Cerebellar nuclear complex (tissue), 1 donor: ENCODE data around the gene TMEM92.

Experiments used
- DNase-seq, 2 experiments: peaks; one replicate each; lab custom pipeline; 2025; lab: John Stamatoyannopoulos, UW

Gene TMEM92

DNA sequence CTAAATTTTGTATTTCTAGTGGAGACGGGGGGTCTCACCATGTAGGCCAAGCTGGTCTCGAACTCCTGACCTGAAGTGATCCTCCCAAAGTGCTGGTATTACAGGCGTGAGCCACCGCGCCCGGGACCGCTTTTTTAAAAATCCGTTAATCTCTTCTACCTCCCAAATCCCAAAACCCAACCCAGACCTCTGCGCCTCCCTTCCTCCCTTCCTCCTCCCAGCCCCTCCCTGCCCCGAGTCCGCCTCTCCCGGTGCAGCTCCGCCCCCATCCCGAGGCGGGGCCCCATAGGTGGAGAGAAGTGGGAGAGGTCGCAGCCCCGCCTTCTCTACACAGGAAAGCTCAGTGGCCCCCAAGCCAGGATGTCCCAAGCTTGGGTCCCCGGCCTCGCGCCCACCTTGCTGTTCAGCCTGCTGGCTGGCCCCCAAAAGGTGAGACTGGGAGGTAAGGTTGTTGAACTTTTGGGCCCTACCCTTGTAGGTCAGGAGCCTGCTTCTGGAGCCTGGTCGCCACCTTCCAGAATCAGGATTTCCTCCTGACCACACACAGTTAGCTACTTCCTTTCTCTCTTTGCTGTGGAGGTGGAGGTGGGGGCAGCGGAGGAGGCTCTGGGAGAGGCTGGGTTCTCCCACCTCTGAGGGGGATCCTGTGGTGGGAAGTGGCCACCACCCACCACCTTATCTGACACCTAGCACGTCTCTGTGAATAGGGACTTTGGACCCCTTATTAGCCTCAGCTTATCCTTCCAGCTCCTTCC, at the start of gene TMEM92:
TSS of gene TMEM92 (plus strand) at position 325 of the 755 bp plus-strand sequence. CDS start at position 361, 36 bp downstream.
- DNase-seq = no peak

DNA sequence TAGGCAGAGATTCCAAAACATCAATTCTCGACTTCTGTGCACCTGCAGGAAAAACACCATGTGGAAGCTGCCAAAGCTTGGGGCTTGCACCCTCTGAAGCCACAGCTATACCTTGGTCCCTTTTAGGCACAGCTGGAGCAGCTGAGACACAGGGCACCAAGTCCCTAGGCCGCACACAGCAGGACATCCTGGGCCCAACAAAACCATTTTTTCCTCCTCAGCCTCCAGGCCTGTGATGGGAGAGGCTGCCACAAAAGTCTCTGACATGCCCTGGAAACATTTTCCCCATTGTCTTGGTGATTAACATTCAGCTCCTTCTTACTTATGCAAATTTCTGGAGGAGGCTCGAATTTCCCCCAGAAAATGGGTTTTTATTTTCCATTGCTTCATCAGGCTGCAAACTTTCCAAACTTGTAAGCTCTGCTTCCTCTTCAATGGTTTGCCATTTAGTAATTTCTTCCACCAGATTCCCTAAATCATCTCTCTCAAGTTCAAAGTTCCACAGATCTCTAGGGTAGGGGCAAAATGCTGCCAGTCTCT, 48.5 kb upstream of the TMEM92 start:
- no peak for DNase-seq

DNA sequence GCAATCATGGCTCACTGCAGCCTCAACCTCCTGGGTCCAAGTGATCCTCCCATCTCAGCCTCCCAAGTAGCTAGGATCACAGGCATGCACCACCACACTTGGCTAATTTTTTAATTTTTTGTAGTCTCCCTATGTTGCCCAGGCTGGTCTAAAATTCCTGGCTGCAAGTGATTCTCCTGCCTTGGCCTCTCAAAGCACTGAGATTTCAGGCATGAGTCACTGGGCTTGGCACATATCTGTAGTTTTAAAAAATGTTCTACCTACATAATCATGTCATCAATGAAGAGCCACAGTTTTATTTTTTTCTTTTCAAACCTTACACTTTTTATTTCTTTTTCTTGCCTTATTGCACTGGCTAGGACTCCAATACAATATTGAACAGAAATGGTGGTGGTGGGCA, 39.7 kb upstream of the TMEM92 start:
- no peak for DNase-seq

DNA sequence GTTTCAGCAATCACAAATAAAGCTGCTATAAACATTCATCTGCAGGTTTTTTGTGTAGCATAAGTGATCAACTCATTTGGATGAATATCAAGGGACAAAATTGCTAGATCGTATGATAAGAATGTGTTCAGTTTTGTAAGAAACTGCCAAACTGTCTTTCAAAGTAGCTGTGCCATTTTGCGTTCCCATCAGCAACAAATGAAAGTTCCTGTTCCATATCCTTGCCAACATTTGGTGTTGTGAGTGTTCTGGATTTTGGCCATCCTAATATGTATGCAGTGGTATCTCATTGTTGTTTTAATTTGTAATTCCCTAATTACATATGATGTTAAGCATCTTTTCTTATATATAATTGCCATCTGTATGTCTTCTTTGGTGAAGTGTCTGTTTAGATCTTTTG, 36.4 kb upstream of the TMEM92 start:
- DNase-seq = no peak

DNA sequence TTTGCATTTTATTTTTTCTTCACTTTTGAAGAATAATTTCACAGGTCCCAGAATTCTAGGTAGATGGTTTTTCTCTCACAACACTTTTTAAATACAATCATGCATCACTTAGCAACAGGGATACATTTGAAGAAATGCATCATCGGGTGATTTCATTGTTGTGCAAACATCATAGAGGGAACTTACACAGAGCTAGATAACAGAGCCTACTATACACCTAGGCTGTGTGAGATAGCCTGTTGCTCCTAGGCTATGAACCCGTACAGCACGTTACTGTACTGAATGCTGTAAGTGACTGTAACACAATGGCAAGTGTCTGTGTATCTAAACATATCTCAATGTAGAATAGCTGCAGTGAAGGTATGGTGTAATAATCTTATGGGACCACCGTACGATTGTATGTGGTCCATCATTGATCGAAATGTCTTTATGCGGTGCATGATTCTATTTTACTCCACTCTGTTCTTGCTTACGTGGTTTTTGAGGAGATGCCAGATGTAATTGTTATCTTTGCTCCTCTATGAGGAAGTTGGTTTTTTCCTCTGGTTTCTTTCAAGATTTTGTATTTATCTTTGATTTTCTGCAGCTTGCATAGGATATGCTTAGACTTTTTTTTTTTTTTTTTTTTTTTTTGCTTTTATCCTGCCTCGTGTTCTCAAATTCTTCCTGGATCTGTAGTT, 35.5 kb upstream of the TMEM92 start:
- DNase-seq = no peak

DNA sequence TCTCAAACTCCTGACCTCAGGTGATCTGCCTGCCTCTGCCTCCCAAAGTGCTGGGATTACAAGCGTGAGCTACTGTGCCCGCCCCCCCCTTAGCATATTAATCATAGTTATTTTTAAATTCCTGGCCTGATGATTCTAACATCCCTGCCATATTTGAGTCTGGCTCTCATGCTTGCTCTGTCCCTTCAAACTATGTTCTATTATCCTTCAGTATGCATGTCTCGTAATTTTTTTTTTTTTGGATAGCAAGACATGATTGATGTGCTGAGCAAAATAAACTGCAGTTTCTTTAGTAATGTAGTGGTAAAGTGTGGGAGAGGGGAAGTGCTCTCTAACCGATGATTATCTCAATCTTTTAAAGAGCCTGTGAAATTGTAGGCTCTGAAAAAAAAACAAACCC, 34.3 kb upstream of the TMEM92 start:
- DNase-seq = no peak

DNA sequence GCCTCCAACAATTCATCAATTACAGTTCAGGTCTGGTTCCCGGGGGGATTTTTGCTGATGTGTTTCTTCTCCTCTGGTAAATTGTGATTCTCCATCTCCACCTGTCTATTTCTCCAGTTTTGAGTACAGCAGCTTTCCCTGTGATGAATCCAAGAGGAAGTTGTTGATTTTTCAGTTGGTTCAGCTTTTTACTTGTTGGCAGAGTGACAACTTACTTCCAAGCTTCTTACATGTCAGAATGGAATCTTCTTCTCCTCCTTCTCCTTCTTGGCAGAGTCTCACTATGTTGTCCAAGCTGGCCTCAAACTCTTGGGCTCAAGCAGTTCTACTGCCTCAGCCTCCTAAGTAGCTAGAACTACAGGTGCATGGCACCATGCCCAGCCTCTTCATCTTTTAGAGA, 33.4 kb upstream of the TMEM92 start:
- no peak for DNase-seq

DNA sequence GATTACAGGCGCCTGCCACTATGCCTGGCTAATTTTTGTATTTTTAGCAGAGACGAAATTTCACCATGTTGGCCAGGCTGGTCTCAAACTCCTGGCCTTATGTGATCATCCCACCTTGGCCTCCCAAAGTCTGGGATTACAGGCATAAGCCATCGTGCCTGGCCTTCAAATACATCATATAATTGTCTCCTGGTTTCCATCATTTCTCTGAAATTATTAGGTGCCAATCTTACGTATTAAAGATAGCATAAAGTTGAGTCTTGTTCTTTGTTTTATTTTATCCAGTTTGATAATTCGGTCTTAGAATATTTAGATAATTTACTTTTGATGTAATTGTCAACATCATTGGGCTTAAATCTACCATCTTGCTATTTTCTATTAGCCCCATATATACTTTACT, 32.8 kb upstream of the TMEM92 start:
- DNase-seq = no peak

DNA sequence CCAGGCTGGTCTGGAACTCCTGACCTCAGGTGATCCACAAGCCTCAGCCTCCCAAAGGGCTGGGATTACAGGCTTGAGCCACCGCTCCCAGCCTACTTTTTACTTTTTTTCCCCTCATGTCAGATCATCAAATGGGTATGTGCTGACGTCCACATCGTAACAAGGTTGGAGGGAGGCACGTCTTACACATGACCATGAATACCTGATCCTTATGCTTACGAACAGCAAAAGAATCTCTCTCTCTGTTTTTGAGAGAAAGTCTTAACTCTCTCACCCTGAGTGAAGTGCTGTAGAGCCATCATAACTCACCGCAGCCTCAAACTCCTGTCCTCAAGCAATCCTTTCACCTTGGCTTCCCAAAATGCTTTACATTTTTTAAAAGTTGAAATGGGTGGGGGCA, 29.5 kb upstream of the TMEM92 start:
- DNase-seq = no peak

DNA sequence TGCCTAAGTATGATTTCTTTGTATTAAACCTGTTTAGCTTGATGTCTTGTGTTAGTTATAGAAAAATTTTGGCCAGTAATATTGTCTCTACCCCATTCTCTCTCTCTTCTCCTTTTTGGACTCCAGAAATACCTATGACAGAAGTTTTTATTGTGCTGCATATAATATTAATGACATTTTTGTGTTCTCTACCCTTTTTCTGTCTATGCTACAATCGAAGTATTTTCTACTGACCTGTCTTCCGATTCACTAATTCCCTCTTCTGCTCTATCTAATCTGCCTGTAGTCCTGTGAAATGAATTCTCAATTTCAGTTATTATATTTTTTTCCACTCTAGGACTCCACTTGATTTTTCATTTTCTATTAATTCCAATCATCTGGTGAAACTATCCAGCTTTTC, 26.0 kb upstream of the TMEM92 start:
- DNase-seq = no peak

DNA sequence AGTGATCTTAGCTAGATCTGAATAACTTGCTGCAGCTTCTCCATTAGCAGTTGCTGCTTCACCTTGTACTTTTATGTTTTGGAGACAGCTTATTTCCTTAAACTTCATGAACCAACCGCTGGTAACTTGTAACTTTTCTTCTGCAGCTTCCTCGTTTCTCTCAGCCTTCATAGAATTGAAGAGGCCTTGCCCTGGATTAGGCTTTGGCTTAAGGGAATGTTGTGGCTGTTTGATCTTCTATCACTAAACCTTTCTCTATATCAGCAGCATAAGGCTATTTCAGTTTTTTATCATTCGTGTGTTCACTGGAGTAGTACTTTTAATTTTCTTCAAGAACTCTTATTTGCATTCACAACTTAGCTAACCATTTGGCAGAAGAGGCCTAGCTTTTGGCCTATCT, 21.5 kb upstream of the TMEM92 start:
- DNase-seq = no peak

DNA sequence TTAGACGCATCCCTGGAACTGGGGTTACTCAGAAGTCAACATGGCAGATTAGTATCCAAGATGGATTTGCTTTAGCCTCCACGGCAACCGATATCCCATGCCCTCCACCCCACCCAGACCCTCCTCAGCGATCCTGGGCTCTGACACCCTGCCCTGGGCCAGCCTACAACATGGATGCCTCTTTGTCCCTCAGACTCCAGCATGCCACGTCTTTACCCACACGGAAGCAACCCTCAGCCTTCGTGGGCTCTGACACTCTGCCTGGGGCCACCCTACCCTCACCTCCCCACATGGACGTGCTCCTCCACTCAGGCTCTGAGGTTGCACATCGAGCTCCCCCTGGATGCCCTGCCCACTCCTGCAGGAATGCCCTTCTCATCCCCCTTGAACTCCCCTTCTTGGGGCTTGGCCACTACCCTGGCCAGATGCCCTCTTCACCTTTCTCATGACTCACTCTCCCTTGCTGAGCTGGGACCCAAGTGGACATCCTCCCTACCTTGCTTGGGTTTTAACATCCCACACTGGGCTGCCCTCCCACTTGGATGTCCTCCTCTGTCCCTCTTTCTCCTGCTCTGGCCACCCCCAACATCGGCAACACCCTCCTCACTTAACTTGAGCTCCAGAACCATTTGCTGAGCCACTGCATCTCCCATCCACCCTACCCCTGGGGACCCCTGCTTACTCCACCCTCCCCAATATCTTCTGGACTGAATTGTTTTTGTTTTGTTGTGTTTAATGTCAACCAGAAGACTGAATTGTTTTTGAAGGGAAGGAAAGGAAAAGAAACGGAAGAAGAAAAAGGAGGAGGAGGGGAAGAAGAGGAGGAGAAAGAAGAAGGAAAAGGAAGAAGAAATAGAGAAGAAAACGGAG, 18.3 kb upstream of the TMEM92 start:
- DNase-seq = no peak

DNA sequence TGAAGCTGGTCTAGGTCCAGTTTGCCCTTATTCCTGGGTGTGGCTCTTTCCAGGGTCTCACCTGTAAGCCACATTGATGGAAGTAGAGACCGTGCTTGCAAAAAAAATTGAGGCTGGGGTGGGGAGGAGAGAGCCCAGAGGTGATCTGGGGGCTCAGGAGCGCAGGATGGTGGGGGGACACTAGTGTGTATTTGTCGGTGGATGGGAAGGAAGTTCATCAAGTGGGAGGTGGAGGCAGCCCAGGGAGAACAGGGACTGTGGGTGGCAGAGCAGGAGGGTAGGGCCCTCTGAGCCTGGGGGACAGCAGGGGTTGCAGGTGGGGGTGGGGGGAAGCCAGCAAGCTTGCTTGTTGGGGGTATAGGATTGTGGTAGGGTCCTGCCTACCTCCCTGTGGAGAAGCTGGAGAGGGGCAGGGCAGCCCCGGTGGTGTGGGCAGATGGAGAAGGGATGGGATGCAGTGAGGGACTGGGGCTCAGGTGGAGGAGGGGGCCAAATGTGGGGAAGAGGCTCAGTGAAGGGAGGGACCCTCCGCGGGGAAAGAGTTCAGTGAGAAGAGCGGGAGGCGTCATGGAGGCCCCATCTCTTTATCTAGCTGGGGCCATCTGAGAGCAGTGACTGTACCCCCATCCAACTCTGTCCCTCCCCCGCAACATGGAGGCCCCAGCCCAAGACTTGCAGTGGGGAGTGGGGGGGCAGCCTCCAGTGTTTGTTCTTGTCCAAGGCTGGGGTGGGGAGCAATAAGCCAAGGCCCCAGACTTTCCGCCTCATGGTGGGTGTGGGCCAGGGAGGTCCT, 17.2 kb upstream of the TMEM92 start:
- DNase-seq = no peak

DNA sequence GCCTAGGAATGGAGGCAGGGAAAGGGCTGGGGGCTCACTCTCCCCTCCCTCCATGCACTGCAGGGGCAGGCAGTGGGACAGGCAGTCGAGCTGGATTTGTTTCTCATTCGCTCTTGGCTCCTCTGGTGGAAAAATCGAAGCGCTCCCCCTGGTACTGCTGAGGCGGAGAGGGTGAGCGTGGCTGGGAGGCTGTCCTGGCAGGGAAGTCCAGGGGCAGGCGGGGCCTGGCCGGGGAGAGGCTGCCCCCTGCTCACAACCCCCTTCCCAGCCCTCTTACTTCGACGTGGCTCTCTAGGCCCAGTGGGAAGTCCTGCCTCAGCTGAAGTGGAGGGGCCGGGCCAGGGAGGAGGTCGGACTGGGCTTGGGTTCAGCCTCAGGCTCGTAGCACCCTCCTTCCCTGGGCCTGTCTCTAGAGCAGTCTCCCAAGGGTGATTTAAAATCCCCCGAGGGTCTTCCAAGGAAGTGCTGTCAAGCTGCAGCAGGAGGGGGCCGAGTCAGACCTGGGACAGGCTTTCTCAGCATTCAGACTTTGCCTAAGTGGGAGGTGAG, 16.5 kb upstream of the TMEM92 start:
- DNase-seq = no peak

DNA sequence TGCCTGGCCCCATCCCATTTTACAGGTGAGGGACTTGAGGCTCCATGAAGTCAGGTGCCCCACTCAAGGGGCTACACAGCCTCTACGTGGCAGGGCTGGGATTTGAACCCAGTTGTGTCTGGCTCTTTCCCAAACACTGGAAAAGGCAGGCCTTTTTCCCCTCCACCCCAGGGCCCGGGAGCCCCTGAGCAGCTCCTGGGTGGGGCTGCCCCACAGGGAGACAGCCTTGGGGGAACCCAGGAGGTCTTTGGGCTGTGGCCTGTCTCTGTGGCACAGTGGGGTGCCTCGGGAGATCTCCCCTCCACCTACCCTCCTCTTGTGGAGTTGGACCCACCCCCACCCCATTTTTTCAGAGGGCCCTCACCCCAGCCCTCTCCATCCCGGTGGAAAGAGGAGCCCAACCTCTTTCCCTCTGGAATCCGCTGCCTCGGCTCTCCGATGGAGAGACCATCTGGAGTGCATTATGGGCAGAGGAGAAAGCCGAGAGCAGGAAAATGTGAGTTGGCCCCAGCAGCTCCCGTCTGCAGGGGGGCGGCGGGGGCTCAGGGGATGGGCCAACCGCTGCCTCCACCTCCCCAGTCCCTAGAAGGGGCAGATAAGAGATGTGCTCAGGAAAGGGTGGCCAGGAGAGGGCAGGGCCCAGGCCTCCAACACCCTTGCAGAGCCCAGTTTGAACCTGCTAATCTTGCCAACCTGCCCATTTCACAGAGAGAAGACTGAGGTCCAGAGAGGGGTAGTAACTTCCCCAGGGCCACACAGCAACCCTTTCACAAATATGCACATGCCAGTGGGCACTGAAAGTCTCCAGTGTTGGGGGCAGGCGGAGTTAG, 15.4 kb upstream of the TMEM92 start:
- DNase-seq = no peak

DNA sequence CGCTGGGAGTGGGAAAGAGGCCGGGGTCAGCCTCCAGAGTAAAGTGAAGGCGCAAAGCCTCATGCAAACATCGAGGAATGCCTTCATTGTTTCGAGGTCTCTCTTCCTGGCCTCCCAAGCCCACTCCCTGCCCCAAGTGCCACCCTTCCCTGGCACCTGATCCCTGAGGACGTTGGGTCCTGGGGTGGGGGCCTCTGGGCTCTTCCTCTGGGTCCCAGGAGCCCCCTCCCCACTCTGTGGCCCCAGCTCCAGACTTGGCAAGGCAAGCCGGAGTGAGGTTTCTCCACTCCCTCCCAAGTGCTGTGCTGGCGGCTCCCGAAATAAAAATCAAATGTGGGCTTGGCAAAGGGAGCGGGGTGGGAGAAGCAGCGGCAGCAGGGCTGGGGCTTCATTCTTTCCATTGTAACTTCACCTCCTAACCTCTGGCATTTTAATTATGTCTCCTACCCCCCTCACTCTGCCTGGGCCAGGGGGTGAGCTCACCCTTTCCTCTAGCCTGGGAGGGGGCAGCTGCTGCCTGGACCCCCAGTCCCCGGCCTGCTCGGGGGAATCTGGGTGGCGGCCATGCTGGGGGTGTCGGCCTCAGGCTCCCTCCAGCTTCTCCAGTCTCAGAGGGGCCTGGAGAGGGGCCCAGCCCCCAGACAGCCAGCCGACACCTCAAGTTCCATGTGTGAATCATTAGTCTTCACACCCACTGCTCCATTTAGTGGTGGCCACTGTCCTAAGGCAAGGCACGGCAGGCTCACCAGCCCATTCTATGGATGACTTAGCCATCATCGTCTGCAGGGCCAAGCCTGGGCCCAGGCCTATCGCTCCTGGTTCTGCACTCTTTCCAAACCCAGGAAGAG, 14.6 kb upstream of the TMEM92 start:
- no peak for DNase-seq

DNA sequence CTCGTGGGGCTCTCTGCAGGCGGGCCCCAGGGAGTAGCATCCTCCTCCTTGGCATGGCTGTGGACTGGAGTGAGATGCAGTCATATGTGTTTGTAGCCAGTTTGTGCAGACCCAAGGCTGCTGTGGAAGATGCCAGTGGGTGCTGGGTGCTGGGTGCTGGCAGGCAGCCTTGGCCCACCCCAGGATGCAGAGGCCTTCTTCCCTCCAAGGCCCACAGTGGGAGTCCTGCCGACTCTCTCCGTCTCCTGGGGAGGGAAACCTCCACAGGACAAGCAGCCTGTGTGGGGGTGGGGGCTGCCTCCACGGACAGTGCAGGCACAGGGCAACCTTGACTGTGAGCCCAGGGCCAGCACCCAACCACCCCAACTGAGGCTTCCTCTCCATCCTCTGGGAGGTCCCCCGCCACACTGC, 13.8 kb upstream of the TMEM92 start:
- no peak for DNase-seq

DNA sequence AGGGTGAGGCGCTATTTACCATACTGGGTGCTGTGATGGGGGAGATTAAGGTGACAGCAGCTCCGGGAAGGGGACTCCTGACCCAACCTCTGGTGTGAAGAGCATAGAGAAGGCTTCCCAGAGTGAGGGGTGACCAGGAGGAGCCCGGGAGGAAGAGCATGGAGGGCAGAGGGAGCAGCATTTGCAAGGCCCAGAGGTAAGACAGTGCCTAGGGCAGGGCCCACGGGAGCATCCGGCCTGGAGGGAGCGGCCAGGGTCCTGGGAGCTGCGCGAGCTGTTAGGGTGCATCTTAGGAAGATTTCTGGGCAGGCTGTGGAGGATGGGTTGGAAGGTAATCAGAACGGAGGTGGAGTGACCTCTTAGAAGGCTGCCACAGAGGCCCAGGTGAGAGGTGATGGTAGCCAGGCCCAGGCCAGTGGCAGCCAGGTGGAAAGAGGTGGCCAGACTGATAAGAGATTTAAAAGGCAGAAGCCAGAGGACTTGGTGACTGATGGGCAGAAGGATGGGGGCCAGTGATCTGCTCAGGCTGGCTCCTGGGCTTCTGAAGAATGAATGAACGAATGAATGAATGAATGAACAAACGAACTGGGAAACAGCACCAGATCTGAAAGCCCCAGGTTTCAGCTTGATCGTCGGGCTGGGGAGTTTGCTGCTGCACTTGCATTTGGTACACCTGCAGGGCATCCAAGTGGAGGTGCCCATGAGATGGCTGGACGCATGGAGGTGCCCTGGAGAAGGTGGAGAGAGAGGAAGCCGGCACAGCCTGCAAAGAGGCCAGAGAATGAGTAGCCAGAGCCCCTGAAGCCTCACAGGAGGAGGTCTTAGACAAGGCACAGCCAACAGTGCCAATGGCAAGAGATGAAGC, 13.0 kb upstream of the TMEM92 start:
- DNase-seq = no peak
